Amniotic epithelial cell (primary cell): ENCODE data around the gene ZNF331.

Experiments used
- DNase-seq: peaks from one replicate; pipeline ENCODE4 v3.0.0-alpha.2; 2010; ENCODE audit warnings: low read depth

The ZNF331 gene

DNA sequence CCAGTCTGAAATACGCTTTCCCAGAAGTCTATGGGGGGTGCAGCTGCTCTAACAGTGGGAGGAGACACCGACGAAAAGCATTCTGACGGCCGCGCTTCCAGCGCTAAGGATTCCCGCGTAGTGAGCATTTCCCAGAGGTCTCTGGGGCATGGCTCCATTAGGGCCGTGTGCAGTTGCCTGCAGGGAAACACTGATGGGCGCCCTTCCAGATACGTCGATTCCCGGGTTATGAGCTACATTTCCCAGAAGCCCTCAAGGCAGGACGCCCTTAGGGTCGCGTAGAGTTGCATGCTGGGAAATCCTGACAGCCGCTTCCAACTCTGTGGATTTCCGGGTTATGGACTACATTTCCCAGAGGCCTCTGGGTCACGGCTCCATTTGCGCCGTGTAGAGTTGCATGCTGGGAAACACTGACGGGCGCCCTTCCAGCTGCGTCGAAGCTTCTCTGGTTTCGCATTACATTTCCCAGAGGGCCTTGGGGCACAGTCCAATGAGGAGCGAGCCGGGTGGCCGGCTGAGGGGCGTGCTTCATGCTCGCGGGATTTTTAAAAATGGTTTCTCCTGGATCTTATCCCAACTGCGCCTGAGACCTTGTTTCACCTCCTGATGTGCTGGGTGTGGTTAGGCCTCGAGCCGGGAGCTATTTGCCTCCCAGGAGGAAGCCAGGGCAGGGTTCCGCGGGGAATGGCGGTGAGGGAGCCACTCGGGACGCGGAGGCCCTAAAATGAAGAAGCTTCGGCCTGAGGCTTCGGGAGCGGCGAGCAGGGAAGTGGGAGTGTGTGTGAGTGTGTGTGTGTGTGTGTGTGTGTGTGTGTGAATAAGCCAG lies 17.2 kb upstream of the ZNF331 start:
- DNase-seq: peak; percentile 100

DNA sequence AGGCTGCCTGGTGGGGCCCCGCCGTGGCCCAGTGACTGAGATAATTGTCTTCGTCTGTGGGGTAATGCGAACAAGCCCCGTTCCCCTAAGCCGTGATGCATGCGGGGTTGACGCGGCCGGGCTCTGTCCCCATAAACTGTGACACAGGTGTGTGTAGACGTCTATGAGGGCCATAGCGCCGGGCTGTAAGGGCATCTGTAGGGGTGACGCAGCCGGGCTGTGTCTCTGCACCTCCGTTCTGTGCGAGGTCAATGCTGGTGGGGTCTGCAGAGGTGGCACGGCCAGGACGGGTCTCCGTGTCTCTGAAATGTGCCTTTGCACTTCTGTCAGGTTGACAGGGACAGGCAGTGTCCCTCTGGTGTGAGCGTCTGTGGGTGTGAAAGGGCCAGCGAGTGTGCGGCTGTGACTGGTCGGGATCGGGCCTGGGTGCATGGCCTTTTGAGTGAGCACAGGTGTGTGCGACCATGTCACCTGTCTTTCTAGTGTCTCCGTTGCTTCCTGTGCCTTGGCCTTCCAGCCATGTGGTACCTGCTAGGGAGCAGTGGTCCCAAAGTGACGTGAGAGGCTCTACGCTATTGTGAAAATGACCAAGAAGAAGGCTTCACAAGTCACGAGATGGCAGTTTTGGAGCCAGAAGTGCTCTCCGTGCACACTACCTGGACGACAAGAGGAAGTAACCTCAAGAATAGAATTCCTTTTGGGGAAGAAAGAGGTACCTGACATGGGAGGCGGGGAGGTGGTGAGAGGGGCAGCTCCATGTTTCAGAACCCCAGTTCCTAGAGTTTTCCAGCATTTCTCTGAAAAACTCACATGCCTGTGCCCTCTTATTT lies 16.4 kb upstream of the ZNF331 start:
- no peak for DNase-seq

DNA sequence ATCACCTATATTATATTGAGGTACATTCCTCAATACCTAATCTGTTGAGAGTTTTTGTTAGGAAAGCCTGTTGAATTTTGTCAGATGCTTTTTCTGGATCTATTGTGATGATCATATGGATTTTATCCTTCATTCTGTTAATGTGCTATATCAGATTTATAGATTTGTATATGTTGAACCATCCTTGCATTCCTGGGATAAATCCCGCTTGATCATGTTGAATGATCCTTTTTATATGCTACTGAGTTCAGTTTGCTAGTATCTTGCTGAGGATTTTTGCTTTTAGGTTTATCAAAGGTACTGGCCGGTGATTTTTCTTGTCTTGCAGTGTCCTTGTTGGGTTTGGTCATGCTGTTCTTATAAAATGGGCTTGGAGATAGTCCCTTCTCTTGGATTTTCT lies 12.0 kb upstream of the ZNF331 start:
- DNase-seq: no peak

DNA sequence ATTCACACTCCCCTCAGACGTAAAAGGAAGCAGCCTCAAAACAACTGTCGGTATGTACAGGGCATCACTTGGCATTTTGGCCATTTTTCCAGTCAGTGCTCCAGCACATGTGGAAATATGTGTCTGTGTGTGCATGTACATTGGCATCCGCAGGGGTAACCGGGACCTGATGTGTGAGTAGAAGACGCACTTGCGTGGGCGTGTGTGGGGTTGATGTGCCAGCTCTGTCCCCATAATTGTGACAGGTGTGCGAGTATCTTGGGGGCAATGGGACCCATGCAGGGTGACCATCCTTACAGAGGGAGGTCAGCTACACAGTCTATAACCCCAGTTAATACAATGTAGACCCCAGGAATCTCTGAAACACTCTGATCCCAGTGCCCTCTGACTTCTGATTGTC lies 7.3 kb upstream of the ZNF331 start:
- no peak for DNase-seq

DNA sequence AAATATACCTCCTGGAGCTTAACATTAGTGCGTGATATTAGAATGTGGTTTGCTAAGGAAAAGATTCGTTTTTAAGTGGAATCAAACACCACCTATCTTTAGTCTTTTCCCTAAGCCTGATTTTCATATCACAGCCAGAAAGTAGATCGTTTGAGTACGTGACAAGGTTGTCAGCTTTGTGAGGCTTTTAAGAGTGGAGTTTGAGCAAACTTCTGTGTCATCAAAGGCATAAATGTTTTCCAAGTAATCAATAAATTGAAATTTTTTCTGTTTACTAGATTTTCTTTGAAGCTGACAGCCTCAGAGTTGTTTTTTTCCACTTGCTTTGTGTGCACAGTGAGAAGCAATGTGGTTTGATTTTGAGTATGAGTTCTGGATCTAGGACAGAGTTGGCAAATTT lies 6.5 kb upstream of the ZNF331 start:
- no peak for DNase-seq

DNA sequence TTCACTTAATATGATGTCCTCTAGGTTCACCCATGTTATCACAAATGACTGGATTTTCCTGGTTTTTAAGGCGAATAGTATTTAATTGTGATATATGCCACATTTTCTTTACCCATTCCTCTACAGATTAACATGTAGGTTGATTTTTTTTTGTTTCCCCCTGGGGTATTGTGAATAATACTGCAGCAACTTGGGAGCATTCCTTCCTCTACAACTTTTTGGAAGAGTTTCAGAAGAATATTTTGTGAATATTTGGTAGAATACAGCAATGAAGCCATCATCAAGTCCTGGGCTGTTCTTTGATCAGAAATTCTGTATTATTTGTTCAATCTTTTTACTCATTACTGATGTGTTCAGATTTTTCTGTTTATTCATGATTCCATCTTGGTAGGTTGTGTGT lies 5.6 kb upstream of the ZNF331 start:
- DNase-seq: no peak

DNA sequence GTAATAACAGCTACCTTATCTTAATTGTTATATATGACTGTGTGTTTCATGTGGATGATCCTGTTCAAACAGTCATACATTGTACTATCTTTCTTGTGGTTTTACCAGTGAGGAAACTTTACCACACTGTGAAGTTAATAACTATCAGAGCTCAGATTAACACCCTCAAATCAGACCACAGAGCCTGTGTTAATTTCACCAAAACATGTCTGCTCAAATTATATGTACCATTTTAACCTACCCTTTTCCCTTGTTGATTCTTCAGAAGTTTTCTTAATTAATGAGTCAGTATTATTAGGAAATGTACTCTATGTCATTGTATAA lies 1.8 kb upstream of the ZNF331 start:
- DNase-seq: no peak

DNA sequence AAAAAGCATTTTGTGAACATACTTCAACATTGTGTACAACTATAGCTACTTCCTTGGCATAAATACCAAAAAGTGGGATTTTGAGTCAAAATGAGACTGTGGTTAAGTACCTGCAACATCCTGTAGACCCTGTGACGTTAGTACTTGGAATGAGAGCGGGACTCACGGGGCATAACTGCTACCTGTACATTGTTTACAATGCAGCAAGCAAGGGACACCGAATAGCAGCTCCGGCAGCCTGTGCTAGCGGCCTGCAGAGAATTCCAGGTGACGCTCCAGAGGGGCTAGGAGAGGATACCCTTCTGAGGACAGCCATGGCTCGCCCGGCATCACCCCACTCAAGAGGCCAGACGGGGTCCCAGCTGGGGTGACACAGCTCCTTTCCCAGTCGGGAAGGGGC lies 824 bp upstream of the ZNF331 start:
- no peak for DNase-seq

DNA sequence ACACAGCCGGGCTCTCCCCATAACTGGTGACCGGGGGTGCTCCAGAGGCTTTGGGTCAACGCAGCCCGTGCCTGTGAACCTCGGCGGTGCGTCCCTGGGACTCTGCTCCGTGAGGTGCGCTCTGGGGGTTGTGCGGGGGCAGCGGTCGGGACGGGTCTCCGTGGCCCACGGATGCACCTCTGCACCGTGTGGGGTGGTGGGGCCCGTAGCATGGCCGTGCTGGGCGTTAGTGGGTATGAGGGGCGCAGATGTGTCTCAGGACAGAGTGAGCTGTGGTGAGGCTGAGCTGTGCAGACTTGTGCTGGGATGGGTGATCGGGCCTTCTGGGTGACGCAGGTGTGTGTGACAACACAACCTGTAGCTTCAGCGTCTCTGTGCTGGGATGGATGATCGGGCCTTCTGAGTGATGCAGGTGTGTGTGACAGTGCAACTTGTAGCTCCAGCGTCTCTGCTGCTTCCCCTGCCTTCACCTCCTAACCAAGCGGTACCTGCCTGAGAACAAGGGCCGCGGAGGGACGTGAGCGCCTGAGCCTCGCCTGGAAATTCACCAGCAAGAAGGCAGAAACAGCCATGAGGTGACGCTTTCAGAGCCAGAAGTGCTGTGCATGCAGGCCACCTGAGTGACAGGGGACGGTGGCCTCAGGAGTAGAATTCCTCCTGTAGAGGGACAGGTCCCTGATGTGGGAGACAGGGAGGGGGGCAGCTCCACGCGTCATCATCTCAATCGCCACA lies 599 bp downstream of the ZNF331 start:
- no peak for DNase-seq

DNA sequence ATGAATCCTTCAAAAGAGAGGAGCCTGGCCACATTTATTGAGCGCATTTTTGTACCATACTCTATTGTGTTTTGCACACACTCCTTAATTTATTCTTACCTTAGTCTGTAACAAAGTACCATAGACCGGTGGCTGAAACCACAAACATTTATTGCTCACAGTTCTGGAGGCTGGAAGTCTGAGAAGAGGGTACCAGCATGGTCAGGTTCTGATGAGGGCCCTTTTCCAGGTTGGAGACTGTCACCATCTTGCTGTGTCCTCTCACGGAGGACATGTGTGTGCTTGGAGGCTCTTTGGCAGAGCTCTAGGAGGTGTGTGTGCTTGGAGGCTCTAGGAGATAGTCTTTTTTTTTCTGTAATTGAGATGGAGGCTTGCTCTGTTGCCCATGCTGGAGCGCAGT lies 2.1 kb downstream of the ZNF331 start:
- DNase-seq: no peak

DNA sequence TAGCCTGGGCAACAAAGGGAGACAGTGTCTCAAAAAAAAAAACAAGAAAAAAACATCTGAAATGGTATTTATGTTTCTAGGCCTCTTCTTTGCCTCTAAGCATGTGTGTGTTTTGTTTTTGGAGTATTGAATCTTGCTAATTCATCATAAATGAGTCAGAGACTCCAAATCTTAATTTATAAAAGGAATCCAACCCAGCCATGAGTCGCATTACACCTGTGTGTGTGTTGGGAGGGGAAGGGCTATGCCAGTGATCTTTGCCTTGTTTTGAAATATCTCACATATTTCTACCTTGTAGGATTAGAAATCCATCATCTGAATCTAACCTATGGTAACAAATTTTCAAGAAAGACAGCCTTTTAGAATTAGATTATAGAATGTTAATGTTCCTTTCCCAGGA lies 4.0 kb downstream of the ZNF331 start:
- DNase-seq: no peak

DNA sequence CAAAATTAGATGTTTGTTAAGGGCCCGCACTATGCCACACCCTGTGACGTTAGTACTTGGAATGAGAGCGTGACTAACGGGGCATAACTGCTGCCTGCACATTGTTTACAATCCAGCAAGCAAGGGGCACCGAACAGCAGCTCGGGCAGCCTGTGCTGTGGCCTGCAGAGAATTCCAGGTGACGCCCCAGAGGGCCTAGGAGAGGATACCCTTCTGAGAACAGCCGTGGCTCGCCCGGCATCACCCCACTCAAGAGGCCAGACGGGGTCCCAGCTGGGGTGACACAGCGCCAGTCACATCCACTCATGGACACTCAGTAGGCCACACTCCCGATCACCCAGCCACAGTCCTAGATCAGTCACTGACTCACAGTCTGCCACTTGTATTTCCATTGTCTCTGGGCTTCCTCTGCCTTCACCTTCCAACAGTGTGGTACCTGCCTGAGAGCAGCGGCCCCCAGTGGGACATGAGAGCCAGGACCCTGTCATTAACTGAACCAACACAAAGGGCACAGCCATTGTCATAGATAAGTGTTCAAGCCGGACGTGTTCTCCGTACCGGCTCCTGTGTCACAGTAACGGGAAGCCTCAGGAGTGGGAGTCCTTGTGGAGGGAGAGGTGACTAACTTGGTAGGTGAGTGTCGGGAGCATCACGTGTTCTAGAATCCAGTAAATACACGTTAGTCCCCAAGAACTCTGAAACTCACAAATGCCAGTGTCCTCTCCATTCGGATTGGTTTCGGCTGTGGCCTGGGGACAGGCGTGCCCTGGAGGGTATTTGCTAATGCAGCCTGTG lies 7.5 kb downstream of the ZNF331 start:
- DNase-seq: peak; percentile 86

DNA sequence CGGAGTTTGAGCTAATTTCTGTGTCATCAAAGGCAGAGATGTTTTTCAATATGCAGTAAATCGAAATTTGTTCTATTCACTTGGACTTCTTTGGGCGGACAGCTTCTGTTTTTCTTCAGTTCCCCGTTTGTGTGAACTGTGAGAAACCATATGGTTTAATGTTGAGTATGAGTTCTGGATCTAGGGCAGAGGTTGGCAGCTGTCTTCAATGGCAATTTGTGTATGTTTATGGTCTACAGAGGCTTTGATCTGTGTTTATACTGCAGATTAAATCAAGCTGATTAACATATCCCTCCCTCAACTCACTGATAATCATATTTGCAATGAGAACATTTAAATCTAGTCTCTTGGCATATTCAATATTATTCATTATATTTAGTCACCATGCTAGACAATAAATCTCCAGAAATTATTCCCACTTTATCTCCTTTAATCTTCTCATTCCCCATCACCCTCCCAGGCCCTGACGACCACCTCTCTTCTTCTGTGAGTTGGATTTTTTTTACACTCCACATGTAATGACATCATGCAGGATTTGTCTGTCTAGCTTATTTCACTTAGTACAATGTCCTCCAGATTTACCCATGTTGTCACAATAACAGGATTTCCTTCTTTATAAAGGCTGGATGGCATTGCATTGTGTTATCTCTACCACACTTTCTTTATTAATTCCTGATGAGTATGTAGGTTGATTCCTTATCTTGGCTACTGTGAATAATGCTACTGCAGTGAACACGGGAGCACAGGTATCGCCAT lies 9.0 kb downstream of the ZNF331 start:
- no peak for DNase-seq

DNA sequence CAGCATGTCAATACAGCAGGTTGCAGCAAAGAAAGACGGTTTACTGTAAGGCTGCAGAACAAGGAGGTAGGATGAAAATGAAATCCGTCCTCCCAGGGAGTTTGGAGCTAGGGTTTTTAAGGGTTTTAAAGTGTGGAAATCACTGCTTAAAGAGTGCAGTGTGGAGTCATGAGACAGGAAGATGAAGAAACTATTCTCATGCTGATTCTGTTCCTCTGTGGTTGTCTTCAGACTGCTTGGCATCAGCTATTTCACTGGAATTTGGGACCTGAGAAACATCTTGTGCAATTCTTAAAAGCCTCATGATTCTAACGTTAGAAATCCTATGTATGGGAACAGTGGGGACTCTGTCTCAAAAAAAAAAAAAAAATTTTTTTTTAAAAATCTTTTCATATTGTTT lies 11.4 kb downstream of the ZNF331 start:
- DNase-seq: peak; percentile 94

DNA sequence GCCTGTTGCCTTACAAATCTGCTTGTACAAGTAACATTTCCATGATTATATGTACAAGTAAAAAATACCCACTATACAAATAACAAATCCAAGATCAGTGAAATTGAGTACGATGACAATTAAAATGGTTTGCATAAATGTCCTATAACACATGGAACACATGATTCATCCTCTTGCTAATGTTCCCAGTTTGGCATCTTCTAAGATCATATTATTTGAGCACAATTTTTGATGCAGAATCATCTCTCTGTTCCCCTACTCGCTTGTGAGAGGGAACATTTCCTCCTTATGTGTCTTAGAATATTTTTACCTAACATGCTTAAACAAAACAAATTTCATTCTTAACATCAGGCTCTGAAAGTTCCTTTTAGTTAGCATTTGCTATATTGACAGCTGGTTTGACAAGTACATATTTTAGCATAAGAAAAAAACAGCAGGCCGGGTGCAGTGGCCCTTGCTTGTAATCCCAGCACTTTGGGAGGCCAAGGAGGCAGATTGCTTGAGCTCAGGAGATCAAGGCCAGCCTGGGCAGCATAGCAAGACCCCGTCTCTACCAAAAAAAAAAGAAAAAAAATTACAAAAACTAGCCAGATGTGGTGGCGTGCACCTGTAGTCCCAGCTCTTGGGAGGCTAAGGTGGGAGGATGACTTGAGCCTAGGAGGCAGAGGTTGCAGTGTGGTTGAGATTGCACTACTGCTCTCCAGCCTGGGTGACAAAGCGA lies 14.2 kb downstream of the ZNF331 start:
- DNase-seq: no peak

DNA sequence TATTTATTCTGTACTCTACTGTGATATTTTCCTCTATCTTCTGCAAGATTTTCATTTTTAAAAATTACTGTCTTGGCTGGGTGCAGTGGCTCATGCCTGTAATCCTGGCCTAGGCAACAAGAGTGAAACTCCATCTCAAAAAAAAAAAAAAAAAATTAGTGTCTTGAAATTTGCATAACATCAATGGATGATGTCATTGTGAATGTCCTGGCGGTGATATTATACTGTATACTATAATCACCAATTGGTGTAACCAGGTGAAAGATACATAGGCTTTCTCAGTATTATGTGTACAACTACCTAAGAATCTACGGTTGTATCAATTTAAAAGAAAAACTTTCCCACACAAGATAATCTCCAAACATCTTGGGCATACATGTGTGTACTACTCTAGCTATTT lies 15.2 kb downstream of the ZNF331 start:
- no peak for DNase-seq

DNA sequence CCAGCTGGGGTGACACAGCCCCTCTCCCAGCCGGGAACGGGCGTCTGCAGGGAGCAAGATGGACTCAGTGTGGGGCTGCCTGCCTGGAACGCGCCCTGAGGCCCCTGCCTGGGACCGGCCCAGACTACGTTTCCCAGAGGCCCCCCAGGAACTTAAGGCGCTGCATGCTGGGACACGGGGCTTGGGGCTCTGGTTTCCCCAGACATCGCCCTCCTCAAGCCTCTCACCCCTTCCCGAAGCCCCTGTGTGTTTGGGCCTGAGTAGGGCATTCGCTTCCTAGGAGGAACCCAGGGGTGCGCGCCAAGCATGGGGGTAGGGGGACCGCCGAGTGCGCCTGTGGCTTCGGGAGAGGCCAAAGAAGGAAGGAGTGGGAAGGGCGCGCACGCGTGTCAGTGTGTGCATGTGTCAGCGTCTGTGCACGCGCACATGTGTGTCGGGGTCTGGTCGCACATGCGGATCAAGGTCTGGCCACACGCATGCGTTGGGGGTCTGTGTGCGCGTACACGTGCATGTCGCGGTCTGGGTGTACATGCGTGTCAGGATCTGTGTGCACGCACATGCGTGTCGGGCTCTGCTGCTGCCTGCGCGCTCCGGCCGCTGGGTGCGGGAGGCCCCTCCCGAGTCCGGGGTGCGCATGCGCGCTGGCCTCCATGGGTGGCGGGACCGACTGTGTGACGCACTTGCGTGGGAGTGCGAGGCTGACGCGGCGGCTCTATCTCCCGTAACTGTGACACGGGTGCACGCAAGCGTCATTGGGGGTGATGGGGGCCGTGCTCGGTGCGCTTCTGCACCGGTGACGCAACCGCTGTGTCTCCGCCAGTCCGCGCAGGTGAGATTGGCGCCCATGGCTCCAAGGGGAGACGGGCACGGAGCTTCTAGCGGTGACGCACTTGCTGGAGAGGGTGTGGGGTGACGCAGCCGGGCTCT lies 16.2 kb downstream of the ZNF331 start:
- peak; percentile 81 for DNase-seq

DNA sequence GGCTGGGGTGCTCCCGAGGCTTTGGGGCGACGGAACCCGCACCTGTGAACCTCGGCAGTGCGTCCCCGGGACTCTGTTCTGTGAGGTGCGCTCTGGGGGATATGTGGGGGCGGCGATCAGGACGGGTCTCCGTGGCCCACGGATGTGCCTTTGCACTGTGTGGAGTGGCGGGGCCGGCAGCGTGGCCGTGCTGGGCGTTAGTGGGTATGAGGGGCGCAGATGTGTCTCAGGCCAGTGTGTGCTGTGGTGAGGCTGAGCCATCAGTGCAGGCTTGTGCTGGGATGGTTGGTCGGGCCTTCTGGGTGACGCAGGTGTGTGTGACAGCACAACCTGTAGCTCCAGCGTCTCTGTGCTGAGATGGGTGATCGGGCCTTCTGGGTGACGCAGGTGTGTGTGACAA lies 16.9 kb downstream of the ZNF331 start:
- DNase-seq: no peak

DNA sequence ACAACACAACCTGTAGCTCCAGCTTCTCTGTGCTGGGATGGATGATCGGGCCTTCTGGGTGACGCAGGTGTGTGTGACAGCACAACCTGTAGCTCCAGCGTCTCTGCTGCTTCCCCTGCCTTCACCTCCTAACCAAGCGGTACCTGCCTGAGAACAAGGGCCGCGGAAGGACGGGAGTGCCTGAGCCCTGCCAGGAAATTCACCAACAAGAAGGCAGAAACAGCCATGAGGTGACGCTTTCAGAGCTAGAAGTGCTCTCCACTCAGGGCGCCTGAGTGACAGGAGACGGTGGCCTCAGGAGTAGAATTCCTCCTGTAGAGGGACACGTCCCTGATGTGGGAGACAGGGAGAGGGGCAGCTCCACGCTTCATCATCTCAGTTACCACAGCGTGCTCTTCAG lies 17.4 kb downstream of the ZNF331 start:
- no peak for DNase-seq

DNA sequence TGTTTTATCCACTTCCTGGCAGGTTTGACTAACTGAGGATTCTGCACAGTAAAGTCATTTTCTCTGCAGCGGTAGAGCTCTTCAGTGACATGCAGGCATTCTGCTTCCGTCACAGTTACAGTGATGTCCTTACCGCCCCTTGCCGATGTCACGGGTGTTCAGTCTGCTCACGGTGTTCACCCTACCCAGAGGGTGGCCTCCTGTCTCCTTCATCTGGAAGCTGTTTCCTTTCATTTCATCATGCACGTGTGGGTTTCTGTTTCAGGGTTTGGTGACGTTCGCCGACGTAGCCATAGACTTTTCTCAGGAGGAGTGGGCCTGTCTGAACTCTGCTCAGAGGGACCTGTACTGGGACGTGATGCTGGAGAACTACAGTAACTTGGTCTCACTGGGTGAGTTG lies 33.4 kb downstream of the ZNF331 start:
- no peak for DNase-seq
